Right renal cortex interstitium (tissue), 3 donors: ENCODE measurements around the gene OXSR1. TPM values are rescaled to one million over a fixed set of nuclear protein-coding genes. Genes with fewer than 3 reads are reported as not detected.
"Not testable (repeated sequence)": the region's sequence is repeated elsewhere in the genome, so short reads cannot be mapped to it uniquely, and the experiment has no call there.

ENCODE experiments used
- DNase-seq, 3 donors: peaks; one replicate each; pipeline ENCODE4 v3.0.0-alpha.2; 2013; ENCODE audit warnings: low read depth in 3 of 3, low spot score in 2 of 3
- polyA plus RNA-seq, 3 donors: library from polyadenylated mRNA; unstranded; fragments of 120-200 nt; gene quantifications; one replicate each; pipeline ENCODE4 v1.2.1, GENCODE V29; 2013; ENCODE audit not compliant: insufficient read length in 3 of 3

Gene OXSR1
- polyA plus RNA-seq, 3 donors: 45.4 to 51.2 (median 47.7) TPM

- DNase-seq: no peak
These were observed 49.2 kb downstream of the OXSR1 start for GRCh38 chr3:38214560-38214959.

GRCh38 chr3:38219609-38220197, 54.4 kb downstream of the OXSR1 start:
- no peak for DNase-seq

- DNase-seq: no peak
These were observed 55.7 kb downstream of the OXSR1 start for GRCh38 chr3:38221005-38221404.

GRCh38 chr3:38222032-38222634, 56.8 kb downstream of the OXSR1 start:
- no peak for DNase-seq

- DNase-seq: no peak
These were observed 59.0 kb downstream of the OXSR1 start for GRCh38 chr3:38224357-38224756.

GRCh38 chr3:38226273-38226672, 60.9 kb downstream of the OXSR1 start:
- DNase-seq: no peak

GRCh38 chr3:38227989-38228388, 62.7 kb downstream of the OXSR1 start:
- DNase-seq: no peak

- DNase-seq: no peak
These were observed 63.7 kb downstream of the OXSR1 start for GRCh38 chr3:38229036-38229435.

- DNase-seq: no peak
These were observed 67.4 kb downstream of the OXSR1 start for GRCh38 chr3:38232701-38233100.

- DNase-seq: no peak
These were observed 70.1 kb downstream of the OXSR1 start for GRCh38 chr3:38235466-38235865.

GRCh38 chr3:38238416-38239008, 73.2 kb downstream of the OXSR1 start:
- no peak for DNase-seq

GRCh38 chr3:38242812-38243211, 77.5 kb downstream of the OXSR1 start:
- DNase-seq: not testable (repeated sequence)

GRCh38 chr3:38245930-38246329, 80.6 kb downstream of the OXSR1 start:
- no peak for DNase-seq

GRCh38 chr3:38247366-38248035, 82.2 kb downstream of the OXSR1 start:
- DNase-seq: no peak

- no peak for DNase-seq
These were observed 84.9 kb downstream of the OXSR1 start for GRCh38 chr3:38250198-38250597.

- no peak for DNase-seq
These were observed 85.9 kb downstream of the OXSR1 start for GRCh38 chr3:38251197-38251596.

GRCh38 chr3:38253704-38254103, 88.4 kb downstream of the OXSR1 start:
- no peak for DNase-seq

- DNase-seq: no peak
These were observed 89.5 kb downstream of the OXSR1 start for GRCh38 chr3:38254872-38255271.

- DNase-seq: no peak
These were observed 90.3 kb downstream of the OXSR1 start for GRCh38 chr3:38255627-38256026.

- no peak for DNase-seq
These were observed 92.2 kb downstream of the OXSR1 start for GRCh38 chr3:38257583-38257982.

- no peak for DNase-seq
These were observed 95.1 kb downstream of the OXSR1 start for GRCh38 chr3:38260474-38260873.

- no peak for DNase-seq
These were observed 99.0 kb downstream of the OXSR1 start for GRCh38 chr3:38264353-38264771.
